Measurements from ENCODE around the gene WNT5B.

DNA sequence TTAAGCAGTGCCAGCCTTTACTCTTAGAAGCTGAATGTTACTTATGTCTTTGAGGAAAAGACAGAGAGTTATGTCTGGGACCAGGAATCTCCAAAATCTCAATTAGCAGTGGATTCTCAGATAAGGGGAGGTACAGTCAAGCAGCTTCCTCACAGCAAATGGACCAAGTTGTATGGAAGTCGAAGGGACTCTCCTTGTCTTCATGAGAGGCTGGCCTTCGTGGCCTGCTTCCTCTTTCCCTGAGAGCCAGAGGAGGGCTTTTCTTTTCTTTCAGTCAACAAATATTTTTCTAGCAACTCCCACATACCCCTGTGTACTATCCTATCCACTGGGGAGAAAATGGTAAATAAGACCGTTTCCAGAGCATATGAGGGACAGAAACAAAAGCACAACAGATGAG is 6.6 kb upstream of the WNT5B start:
- TF ChIP-seq, protein P1, sequence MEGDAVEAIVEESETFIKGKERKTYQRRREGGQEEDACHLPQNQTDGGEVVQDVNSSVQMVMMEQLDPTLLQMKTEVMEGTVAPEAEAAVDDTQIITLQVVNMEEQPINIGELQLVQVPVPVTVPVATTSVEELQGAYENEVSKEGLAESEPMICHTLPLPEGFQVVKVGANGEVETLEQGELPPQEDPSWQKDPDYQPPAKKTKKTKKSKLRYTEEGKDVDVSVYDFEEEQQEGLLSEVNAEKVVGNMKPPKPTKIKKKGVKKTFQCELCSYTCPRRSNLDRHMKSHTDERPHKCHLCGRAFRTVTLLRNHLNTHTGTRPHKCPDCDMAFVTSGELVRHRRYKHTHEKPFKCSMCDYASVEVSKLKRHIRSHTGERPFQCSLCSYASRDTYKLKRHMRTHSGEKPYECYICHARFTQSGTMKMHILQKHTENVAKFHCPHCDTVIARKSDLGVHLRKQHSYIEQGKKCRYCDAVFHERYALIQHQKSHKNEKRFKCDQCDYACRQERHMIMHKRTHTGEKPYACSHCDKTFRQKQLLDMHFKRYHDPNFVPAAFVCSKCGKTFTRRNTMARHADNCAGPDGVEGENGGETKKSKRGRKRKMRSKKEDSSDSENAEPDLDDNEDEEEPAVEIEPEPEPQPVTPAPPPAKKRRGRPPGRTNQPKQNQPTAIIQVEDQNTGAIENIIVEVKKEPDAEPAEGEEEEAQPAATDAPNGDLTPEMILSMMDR (conservative IDR thresholded peaks at IDR 0.05; ENCODE audit: low read length): no peak
- no peak for TF ChIP-seq EZH2phosphoT487 (IDR thresholded peaks at IDR 0.05; ENCODE audit: borderline replicate concordance)

Measured in Loucy (cell line).